Naive B cell (primary cell): ENCODE data around the gene SLC25A23. TPM values are rescaled to one million over a fixed set of nuclear protein-coding genes. Genes with fewer than 3 reads are reported as not detected.
A peak's percentile ranks its signal among the peaks of the same experiment; 100 is the strongest.
"Not testable (repeated sequence)": the region's sequence is repeated elsewhere in the genome, so short reads cannot be mapped to it uniquely, and the experiment has no call there.

Experiments used
- ATAC-seq, 2 donors: fragments of 150-1000 bp; cut with Tn5 transposase; 2 replicates each; pipeline ENCODE4 v1.10.0; 2021; ENCODE audit warnings: low read depth in 2 of 2, mild to moderate bottlenecking in 2 of 2, moderate library complexity in 2 of 2
- DNase-seq: peaks from one replicate; pipeline ENCODE4 v3.0.0; 2022
- H3K27ac Mint-ChIP-seq, 6 donors: one replicate each; pipeline ENCODE4 v1.8.0; 2020 to 2022; ENCODE audit warnings: mild to moderate bottlenecking in 6 of 6, mixed read lengths in 6 of 6, moderate library complexity in 5 of 6, inconsistent platforms in 2 of 6
- H3K27me3 Mint-ChIP-seq, 3 donors: one replicate each; pipeline ENCODE4 v1.8.0; 2021 to 2022; ENCODE audit warnings: mixed read lengths in 3 of 3, mild to moderate bottlenecking in 1 of 3
- H3K36me3 Mint-ChIP-seq, 2 donors: one replicate each; pipeline ENCODE4 v1.8.0; 2020 to 2022; ENCODE audit warnings: mixed read lengths in 2 of 2, inconsistent platforms in 1 of 2, mild to moderate bottlenecking in 1 of 2
- H3K4me1 Mint-ChIP-seq, 3 donors: one replicate each; pipeline ENCODE4 v1.8.0; 2020 to 2022; ENCODE audit warnings: mixed read lengths in 3 of 3, inconsistent platforms in 1 of 3, mild to moderate bottlenecking in 1 of 3, moderate library complexity in 1 of 3
- H3K4me3 Mint-ChIP-seq, 8 donors: one replicate each; pipeline ENCODE4 v1.8.0; 2020 to 2022; ENCODE audit warnings: mild to moderate bottlenecking in 8 of 8, mixed read lengths in 8 of 8, moderate library complexity in 8 of 8, inconsistent platforms in 2 of 8
- H3K9me3 Mint-ChIP-seq, 7 donors: one replicate each; pipeline ENCODE4 v1.8.0; 2020 to 2022; ENCODE audit warnings: mixed read lengths in 7 of 7, mild to moderate bottlenecking in 5 of 7, inconsistent platforms in 2 of 7, moderate library complexity in 1 of 7
- polyA plus RNA-seq, 6 donors: library from polyadenylated mRNA; unstranded; fragments of 300-500 nt; fragmentation: Illumina TruSeq; gene quantifications; one replicate each; pipeline ENCODE4 v1.2.3, GENCODE V29; 2021; ENCODE audit warnings: low read depth in 6 of 6

The SLC25A23 gene
- polyA plus RNA-seq = 1 to 10 TPM; 1.4 to 5.0 (median 3.2) TPM

GRCh38 chr19:6459262-6460098 lies at the start of gene SLC25A23:
Gene SLC25A23, minus strand, starts transcription at chr19:6459792. Its CDS starts 164 bp downstream, at chr19:6459628.
- H3K9me3 Mint-ChIP-seq = peaks cover 0 to 6% (median 0%) of the 10 kb centered on the region in 7 donors
- H3K4me1 Mint-ChIP-seq = peaks cover 17 to 33% (median 22%) of the 10 kb centered on the region in 3 donors
- peaks cover 0 to 6% (median under 1%) of the 10 kb centered on the region in 3 donors for H3K27me3 Mint-ChIP-seq
- peak within 1 kb of the TSS; percentile 91 to 99 (median 94) for H3K4me3 Mint-ChIP-seq
- H3K27ac Mint-ChIP-seq = peak within 1 kb of the TSS; percentile 35 to 94 (median 92)
- DNase-seq = peak; percentile 32
- ATAC-seq = peak; percentile 12 to 16
- no peaks in the 10 kb centered on the region for H3K36me3 Mint-ChIP-seq

DNA sequence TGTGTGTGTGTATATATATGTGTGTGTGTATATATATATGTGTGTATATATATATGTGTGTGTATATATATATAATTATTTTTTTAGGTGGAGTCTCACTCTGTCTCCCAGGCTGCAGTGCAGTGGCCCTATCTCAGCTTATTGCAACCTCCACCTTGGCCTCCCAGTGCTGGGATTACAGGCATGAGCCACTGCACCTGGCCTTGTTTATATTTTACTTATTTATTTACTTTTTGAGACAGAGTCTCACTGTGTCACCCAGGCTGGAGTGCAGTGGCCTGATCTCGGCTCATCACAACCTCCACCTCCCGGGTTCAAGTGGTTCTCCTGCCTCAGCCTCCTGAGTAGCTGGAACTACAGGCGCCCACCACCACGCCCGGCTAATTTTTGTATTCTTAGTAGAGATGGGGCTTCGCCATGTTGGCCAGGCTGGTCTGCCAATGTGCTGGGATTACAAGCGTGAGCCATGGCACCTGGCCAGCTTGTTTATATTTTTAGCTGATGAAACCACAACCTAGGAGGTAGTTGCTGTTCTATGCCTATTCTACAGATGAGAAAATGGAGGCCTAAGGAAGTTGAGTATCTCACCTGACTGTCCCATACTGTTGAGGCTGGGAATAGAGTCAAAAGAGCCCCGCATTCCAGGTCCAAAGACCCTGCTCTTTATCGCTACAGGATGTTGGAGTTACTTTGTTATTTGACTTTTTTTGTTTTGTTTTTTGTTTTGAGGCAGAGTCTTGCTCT lies 48.6 kb upstream of the SLC25A23 start:
- peak overlapping the region in 1 of 6 donors; percentile 83 for H3K27ac Mint-ChIP-seq
- ATAC-seq, H3K9me3 Mint-ChIP-seq: not testable (repeated sequence)

GRCh38 chr19:6503407-6504201 lies 44.0 kb upstream of the SLC25A23 start:
- H3K4me3 Mint-ChIP-seq = peak overlapping the region; percentile 68 to 90 (median 78)
- H3K27me3 Mint-ChIP-seq = peaks cover 3 to 22% (median 8%) of the 10 kb centered on the region in 3 donors
- DNase-seq = no peak
- no peaks in the 10 kb centered on the region for H3K9me3 Mint-ChIP-seq
- no peaks in the 10 kb centered on the region for H3K36me3 Mint-ChIP-seq
- ATAC-seq = no peak
- peaks cover 14 to 21% (median 15%) of the 10 kb centered on the region in 3 donors for H3K4me1 Mint-ChIP-seq
- peak overlapping the region in 1 of 6 donors; percentile 24 for H3K27ac Mint-ChIP-seq

More for the DNA sequence above, 48.6 kb upstream of the SLC25A23 start:
- not testable (repeated sequence) for DNase-seq, H3K36me3 Mint-ChIP-seq, H3K4me3 Mint-ChIP-seq, H3K27me3 Mint-ChIP-seq, H3K4me1 Mint-ChIP-seq

DNA sequence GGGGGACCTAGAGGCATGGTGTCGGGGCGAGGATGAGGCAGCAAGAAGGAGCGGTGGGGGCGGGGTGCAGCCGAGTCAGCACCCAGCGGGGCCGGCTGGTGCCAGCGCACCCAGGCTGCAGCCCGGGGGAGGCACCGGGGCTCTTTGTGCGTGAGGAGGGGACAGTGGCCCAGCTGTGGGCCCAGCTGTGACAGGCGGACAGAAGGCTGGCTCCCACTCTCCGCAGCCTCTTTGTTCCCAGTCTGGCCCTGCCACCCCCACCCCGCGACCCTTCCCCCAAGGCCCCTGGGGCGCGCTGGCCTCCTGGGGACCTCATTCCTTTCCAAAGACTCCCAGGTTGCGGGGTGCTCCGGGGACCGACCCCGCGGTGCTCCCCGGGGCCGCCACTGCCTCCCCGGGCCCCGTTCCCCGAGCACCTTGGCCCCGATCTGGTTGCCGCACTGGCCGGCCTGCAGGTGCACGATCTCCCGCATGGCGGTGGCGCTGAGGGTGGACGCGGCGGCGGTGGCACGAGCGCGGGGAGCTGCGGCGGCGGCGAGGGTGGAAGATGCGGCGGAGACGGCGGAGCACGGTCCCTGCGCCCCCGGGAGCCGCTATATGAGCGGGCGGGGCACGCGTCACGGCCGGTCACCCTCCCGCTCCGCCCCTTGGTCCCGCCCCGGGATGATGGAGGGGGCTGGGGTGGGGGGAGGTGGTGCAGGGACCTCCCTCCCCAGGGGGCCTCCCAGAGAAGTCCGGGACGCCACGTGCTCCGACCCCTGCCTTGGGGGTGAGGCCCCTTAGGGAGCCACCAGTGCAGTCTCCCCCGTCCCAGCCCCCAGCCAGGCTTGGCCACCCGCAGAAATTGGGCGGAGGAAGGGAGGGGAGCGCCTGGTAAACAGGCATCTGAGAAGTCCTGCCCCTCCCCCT lies 42.4 kb upstream of the SLC25A23 start, which contains the start of gene TUBB4A:
Gene TUBB4A (minus strand): TSS at position 570 of the 909 bp plus-strand sequence. CDS start 97 bp downstream, at position 473.
- DNase-seq = peak; percentile 28
- Mint-ChIP-seq H3K9me3 (no peaks in the 10 kb centered on the region), H3K4me1 (peaks cover 14 to 21% (median 15%) of the 10 kb centered on the region in 3 donors), H3K36me3 (no peaks in the 10 kb centered on the region), H3K4me3 (peak within 1 kb of the TSS; percentile 78 to 94 (median 87)), H3K27ac (peak within 1 kb of the TSS in 2 of 6 donors; percentile 24 to 38), H3K27me3 (peaks cover 4 to 22% (median 8%) of the 10 kb centered on the region in 3 donors)
- peak; percentile 60 to 68 for ATAC-seq

DNA sequence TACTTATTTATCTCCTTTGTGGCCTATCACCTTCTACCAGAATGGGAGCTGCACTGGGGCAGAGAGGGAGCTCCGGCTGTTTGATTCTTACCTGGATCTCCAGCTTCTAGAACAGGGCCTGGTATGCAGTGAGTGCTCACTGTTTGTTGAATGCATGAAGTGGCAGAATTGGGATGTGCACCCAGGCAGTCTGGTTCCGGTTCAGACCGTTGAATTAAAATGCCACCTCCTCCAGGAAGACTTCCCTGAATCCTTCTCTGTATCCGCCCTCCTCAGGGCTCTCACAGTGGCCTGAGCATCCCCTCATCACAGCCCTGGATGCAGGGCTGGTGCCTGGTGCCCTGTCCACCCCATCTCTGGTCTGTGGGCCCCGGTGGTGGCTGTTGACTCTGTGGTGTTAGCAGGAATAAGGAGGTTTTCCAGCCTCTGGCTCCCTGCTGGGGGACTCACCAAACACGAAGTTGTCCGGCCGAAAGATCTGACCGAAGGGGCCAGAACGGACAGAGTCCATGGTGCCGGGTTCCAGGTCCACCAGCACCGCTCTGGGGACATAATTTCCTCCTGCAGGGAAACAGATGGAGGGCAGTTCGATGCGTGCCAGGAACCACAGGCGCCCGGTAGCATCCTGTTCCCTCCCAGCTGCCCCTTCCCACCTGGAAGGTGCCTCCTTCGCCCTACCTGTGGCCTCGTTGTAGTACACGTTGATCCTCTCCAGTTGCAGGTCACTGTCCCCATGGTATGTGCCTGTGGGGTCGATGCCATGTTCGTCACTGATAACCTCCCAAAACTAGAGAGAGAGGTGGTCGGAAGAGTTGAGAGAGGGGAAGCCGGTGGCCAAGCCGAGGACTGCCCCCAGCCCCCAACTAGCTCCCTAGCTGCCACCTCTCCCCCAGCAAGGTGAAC lies 41.5 kb upstream of the SLC25A23 start:
- H3K4me3 Mint-ChIP-seq = peak overlapping the region; percentile 78 to 94 (median 87)
- peaks cover 14 to 21% (median 15%) of the 10 kb centered on the region in 3 donors for H3K4me1 Mint-ChIP-seq
- no peaks in the 10 kb centered on the region for H3K36me3 Mint-ChIP-seq
- no peaks in the 10 kb centered on the region for H3K9me3 Mint-ChIP-seq
- peaks cover 4 to 22% (median 8%) of the 10 kb centered on the region in 3 donors for H3K27me3 Mint-ChIP-seq
- DNase-seq (no peak), ATAC-seq (no peak)
- H3K27ac Mint-ChIP-seq = peak overlapping the region in 2 of 6 donors; percentile 24 to 36

- Mint-ChIP-seq H3K4me1 (peaks cover 6 to 14% (median 13%) of the 10 kb centered on the region in 3 donors), H3K36me3 (no peaks in the 10 kb centered on the region), H3K9me3 (no peaks in the 10 kb centered on the region), H3K4me3 (peak overlapping the region in 1 of 8 donors; percentile 37), H3K27ac (no peak overlapping the region), H3K27me3 (peaks cover 4 to 22% (median 8%) of the 10 kb centered on the region in 3 donors)
- ATAC-seq = no peak
- DNase-seq = no peak
These were observed 39.6 kb upstream of the SLC25A23 start for GRCh38 chr19:6499052-6499790.

GRCh38 chr19:6498294-6499036 lies 38.9 kb upstream of the SLC25A23 start:
- no peaks in the 10 kb centered on the region for H3K9me3 Mint-ChIP-seq
- no peak for ATAC-seq
- peak overlapping the region in 1 of 8 donors; percentile 37 for H3K4me3 Mint-ChIP-seq
- H3K27me3 Mint-ChIP-seq = peaks cover 4 to 18% (median 8%) of the 10 kb centered on the region in 3 donors
- peaks cover 6 to 14% (median 13%) of the 10 kb centered on the region in 3 donors for H3K4me1 Mint-ChIP-seq
- no peak overlapping the region for H3K27ac Mint-ChIP-seq
- H3K36me3 Mint-ChIP-seq = no peaks in the 10 kb centered on the region
- DNase-seq = no peak

DNA sequence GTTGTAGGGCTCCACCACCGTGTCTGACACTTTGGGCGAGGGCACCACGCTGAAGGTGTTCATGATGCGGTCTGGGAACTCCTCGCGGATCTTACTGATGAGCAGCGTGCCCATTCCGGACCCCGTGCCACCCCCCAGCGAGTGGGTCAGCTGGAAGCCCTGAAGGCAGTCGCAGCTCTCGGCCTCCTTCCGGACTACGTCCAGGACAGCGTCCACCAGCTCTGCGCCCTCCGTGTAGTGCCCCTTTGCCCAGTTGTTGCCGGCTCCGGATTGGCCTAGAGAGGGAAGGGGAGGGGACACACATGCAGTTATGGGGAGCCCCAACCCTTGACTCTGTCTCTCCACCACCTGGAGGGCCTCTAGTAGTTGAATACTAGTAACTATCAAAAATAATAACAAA lies 36.4 kb upstream of the SLC25A23 start:
- no peak overlapping the region for H3K4me3 Mint-ChIP-seq
- no peaks in the 10 kb centered on the region for H3K36me3 Mint-ChIP-seq
- ATAC-seq = no peak

GRCh38 chr19:6494438-6495036 lies 34.9 kb upstream of the SLC25A23 start:
- ATAC-seq (no peak), DNase-seq (no peak)
- Mint-ChIP-seq H3K4me3 (no peak overlapping the region), H3K27me3 (peaks cover 0 to 4% (median 0%) of the 10 kb centered on the region in 3 donors), H3K4me1 (peaks cover 2 to 10% (median 4%) of the 10 kb centered on the region in 3 donors), H3K9me3 (peaks cover 0 to 9% (median 5%) of the 10 kb centered on the region in 7 donors), H3K36me3 (no peaks in the 10 kb centered on the region), H3K27ac (peak overlapping the region in 1 of 6 donors; percentile 12)

More for the DNA sequence above, 36.4 kb upstream of the SLC25A23 start:
- no peak for DNase-seq
- Mint-ChIP-seq H3K27me3 (peaks cover 0 to 9% (median 4%) of the 10 kb centered on the region in 3 donors), H3K9me3 (peaks cover 0 to 9% (median 5%) of the 10 kb centered on the region in 7 donors), H3K27ac (no peak overlapping the region), H3K4me1 (peaks cover under 1 to 3% (median under 1%) of the 10 kb centered on the region in 3 donors)
